NCI-H1417 treated with DMSO at 0.1 percent for 48 hours (cell line): ENCODE results near the gene C1QTNF1.

ENCODE experiments used
- DNase-seq: peaks from one replicate; lab custom pipeline; 2025; lab: John Stamatoyannopoulos, UW

C1QTNF1 gene

DNA sequence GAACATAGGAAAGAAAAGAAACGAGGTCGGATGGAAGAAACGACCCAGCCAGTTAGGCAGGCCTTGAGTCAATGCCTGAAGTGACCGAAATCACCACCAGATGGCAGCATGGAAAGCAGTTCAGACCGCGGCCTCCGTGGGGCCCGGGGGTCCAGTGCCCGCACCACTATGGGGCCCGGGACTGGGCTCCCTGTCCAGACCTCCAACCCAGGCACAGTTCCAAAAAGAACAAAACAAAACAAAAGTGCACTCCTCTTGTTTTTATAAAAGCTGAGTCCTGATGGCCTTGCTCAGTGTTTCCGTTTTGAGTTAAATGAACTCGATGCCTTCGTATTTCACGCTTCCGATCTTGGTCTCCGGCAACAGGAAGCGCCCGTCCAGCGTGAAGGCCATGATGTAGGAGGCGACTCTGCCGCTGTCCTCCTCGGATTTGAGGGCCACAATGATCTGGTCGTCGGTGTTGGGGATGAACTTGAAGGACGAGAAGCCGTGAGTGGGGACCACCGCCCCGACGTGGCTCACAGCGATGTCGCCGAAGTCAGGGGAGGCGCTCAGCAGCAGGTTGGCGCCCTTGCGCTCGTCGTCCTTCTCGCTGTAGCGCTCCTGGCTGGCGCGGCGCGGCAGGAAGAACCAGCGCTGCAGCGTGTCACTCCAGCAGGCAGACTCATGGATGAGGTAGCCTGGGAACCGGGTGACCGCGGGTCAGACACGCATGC lies 30.6 kb upstream of the C1QTNF1 start:
- DNase-seq, result no peak

DNA sequence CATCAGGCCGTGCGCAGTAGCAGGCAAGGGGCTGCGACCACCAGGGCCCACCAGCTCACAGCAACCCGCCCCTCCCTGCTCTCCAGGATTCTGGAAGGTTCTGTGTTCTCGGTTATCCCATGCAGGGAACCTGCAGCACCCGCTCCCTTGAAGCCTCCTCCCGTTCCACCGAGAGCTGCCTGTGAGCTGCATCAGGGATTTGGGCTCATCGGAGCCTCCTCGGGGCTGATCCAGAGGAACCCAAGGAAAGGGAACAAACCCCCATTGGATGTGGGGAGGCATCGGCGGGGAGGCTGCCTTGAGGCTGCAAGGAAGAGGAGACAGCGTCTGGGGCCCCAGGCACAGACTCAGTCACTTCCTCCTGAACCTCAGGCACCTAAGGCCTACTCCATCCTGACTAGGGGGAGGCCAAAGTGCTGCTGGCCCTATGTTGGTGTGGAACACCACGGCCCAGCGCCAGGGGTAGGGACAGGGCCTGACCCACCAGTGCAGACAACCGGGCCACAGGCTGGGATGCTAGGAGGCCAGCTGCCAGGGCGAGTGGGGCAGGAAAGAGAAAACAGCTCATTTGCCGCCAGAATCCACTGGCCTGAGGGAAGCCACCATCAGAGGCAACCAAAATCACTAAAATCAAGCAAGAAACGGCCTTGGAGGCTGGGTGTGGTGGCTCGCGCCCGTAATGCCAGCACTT lies 29.8 kb upstream of the C1QTNF1 start:
- no peak for DNase-seq

DNA sequence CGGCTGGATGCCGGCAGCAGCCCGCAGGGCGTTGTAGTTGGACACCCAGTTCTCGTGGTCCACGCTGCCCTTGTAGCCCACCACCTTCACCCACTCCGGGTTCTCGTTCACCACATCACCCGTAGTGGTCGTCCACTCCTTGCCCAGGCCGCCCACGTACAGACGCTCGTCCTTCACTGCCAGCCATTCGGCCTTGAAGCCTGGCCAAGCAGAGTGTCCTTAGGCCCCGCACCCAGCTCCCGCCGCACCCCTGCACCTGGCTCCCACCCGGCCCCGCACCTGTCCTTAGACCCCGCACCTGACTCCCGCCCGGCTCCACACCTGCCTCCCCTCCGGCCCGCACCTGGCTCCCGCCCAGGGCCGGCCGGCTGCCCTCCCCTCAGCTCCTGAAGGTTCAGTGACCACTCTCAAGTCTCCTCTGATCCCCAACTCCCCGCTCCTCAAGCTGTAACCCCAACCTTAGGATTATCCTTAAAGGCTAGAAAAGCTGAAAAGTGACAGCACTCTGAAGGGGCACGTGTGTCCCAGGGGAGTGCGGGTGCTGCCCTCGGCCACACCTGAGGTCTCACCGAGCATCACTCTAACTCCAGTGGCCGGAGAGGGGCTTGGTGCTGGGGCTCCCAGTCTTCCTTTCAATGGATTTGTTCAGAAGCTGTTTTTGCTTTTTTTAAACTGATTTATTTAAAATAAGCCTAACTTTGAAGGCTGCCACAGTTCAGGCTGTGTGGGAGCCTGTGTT lies 28.8 kb upstream of the C1QTNF1 start:
- DNase-seq, result no peak

DNA sequence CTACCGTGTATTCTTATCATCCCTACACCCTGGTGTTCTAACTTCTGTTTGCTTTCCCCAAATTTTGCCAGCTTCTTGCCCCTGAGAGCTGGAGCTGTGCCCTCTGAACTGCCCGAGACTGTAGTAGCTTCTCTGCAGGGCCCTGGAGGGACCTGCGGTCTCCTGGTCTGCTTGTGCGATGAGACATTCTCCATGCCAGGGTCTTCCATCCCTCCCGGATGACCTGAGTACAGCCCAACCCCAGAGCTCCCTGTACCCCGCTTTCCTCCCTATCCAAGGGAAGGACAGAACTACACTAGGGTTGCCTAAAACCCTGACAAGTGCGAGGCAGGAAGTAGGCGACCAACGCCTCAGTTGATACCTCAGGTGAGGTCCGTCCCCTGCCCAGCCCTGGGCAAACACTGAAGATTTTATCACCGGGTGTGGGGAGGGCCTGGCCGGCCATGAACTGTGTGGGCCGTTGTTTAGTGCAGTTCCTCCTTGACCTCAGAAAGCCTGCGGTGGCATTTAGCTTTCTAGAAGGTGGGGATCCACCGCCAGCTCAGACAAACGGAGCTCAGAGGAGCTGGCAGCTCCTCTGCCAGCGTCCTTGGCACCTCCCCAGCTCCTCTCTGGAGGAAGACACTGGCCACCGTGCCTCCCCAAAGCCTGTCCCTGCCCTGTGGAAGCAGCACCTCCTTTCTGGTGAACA lies 28.1 kb upstream of the C1QTNF1 start:
- no peak for DNase-seq

DNA sequence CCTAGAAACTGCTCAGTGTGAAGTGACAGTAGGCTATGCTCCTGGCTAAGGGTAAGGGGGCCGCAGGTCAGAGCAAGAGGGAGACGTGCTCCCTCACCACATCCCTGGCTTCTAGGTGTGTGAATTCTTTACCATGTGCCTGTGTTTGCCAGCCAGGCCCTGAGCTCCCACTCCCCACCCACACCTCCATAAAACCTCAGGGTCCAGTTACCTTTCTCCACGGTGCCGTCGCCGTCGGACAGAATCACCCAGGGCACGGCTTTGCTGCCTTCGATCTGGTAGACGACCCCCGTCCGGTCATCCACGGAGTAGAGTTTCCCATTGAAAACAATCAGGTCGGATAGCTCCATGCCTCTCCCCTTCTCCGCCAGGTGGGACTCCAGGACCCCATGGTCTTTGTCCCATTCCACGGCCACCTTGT lies 27.2 kb upstream of the C1QTNF1 start:
- DNase-seq, result no peak

DNA sequence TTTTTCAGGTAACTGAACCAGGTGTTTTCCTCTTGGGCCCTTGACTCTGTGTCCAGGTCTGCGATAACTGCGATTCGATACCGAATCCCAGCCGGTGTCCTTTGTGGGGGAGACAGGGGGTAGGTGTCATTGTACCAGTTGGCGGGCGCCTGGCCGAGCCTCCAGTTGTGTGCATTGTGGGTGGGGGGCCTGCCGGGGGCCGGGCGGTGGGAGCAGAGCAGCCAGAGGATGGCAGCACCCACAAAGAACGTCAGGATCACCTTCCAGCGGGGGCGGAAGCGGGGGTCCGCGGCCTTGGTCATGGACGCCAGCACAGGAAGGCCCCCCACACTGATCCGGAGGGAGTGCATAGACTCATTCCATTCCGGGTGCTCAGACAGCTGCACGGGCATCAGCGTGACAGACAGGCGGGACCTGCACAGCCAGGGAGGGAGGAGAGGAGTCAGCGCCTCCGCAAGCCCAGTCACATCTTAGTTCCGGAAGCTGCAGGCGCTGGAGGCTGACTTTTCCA lies 26.7 kb upstream of the C1QTNF1 start:
- DNase-seq, result no peak

- no peak for DNase-seq
Observed at GRCh38 chr17:78997881-78998280, 26.1 kb upstream of the C1QTNF1 start.

DNA sequence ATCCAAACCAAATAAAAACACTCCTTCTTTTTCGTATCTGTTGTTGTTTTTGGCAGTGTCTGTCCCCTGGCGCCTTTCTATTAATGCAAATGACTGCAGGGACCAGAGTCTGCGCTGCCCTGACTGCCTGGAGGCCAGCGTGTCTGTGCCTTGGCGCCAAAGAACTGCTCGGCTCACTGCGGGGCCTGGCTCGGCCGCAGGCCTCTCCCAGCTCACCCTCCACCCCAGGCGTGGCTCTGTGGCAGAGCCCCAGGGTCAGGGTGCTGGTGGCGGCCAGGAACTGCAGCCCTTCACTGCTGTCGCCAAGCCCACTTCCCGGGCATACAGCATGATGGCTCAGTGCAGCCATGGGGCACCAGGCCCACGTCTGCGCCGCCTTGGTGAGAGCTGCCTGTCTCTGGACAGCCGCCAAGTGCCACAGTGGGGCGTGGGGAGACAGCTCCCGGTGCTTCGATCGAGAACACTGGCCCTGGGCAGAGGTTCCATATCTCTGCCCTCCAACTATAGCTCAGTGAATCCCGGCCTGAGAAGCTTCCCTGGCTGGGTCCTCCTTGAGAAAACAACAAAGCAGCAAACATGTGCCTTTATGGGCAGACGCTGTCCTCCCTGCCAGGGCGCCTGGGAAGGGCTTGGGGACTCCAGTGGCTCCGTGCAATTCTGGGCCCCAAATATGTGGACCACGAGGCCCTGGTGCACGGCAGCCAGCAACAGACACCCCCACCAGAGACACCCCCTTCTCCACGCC lies 25.5 kb upstream of the C1QTNF1 start:
- DNase-seq, result no peak

- no peak for DNase-seq
Observed at GRCh38 chr17:78999056-78999768, 24.8 kb upstream of the C1QTNF1 start.

DNA sequence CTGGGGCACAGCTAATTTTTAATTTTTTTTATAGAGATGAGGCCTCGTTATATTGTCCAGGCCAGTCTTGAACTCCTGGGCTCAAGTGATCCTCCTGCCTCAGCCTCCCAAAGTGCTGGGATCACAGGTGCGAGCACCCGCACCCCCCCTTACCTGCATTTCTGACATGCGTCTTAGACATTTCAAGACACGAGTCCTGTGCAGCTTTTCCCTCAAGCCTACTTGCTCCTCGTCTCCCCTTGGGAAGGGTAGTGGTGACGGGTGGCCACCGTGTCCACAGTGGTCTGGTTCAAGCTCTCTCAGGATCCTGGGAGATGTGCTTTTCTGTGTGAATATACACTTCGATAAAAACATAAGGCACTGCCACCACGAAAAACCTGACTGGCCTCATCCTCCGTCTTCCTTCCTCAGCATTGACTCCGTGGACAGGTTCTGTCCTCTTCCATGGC lies 24.0 kb upstream of the C1QTNF1 start:
- DNase-seq, result no peak

DNA sequence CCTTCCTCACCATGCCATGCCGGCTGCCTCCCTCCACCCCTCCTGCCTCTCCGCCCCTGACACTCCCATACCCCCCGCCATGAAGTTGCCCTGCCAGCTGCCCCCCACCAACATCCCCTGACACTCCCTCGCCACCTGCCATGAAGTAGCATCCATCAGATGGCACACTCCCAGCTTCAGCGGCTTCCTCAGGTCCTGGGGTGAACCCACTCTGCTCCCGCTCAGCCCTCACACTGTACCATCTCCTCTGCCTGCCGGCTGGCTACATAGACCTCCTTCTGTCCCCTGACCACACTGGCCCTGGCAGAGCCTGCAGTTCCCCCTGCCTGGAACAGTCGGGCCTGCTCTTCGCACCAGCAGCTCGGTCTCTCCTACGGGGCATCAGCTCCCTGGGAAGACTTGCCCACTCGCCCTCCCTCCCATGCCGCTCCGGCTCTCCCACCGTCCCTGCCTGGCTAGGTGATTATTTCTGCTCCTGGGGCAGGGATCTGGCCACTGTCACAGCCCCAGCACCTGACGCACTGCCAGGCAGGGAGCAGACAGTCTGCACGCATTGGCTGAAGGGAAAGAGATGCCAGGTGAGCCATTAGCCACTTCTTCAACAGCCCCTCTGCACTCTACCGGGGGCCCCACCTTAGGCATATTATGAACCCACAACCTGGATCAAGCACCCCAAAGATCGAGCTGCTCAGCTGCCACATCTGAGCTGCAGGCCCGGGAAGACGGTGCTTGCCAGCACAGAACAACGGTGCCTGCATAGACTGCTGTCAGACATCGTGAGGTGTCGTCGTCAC lies 23.4 kb upstream of the C1QTNF1 start:
- no peak for DNase-seq

DNA sequence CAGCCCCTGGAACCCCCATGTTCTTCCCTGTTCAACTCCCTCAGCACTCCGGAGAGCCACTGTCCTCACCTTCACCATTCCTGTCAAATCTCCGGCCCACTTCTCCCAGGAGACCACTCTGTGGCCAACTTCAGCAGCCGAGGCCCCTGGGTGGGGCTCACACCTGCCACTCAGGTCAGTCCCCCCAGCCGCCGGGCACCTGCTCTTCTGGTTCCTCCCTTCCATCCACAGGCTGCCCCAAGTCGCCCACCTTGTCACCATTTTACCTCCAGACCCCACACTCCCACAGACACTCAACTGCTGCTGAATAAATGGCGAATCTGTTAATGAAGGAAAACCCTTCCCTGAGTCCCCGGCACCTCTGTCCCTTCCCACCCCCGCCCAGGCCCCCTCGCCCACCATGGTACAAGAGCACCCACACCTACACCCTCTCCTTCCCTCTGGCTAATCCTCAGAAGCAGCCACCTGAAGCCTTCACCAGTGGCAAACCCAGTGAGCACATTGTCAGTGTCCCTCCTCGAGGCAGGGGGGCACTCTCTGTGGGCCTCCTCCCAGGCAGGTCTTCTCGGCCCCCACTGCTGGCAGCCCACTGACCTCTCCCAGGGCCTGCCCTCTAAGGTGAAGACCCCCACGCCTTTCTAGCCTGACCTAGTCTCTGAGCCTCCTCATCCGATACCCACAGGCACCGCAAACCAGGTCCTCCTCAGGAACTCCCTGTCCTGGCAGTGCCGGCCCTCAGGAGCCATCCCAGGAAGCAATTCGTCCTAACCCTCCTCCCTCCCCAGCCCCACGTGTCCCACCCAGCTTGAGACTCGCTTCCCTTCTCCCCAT lies 22.6 kb upstream of the C1QTNF1 start:
- DNase-seq, result no peak

DNA sequence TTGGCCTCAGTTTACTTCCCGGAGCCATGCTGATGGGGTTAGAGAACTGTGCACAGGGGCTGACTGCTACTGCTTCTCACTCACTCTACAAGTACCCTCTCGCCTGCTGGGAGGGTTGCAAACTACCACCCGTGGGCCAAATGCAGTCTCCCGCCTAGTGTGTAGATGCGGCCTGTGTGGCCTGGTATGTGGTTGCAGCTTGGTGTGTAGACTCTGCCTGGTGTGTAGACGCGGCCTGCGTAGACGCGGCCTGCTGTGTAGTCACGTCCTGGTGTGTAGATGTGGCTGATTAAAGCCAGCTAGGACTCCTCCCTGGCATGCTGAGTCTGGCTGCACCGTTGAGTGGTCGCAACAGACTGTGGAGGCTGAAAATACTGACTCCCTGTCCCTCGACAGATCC lies 21.7 kb upstream of the C1QTNF1 start:
- no peak for DNase-seq

DNA sequence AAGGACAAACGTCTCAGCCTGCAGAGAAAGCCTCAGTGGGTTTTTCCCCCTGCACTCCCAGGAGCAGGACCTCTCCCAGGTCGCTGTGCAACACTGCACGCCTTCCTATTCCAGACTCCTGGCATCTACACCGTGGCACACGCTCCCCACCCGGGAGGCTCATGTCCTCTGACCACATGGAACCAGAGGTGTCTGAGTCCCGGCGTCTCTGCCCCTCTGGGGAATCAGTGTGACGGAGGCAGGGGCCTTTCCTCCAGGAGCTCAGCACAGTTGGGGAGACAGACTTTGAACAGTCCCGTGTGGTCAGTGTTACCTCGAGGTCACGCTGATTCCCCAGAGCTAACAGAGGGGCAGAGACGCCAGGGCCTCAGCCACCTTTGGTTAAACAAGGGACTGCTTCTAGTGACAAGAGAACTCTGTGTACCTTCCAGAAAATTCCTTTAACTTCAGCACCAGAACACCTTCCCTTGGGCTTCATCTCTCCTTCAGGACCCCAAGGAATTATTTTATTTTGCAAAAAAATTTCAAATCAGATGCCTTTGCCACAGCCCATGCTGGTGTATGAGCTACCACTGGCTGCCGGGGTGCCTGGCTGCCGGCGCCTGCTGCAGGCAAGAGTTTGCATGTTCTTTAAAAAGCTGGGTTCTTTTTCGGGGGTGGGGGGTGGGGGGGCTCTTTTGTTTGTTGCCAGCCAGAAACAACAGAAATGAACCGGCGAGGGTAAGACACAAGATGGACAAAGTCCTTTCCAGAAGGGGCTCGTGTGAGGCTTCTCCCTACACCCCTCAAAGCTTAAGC lies 21.0 kb upstream of the C1QTNF1 start:
- DNase-seq, result no peak

DNA sequence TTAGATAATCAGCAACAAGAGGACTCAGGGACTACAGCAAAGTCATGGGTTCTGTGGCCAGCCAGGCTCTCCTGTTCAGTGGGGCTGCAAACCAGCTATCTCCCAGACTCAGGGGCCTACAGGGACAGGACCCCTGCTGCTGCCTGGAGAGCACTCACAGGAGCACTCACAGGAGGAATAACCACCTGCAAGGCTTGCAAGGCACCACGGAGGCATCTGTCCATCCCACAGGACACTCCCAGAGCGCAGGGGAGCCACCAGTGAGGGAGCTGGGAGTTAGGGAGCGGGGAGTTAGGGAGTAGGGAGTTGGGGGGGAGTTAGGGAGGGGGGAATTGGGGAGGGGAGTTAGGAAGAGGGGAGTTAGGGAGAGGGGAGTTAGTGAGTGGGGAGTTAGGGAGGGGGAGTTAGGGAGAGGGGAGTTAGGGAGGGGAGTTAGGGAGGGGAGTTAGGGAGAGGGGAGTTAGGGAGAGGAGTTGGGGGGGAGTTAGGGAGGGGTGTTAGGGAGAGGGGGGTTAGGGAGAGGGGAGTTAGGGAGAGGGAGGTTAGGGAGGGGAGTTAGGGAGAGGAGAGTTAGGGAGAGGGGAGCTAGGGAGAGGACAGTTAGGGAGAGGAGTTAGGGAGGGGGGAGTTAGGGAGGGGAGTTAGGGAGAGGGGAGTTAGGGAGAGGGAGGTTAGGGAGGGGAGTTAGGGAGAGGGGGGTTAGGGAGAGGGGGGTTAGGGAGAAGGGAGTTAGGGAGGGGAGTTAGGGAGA lies 20.1 kb upstream of the C1QTNF1 start:
- DNase-seq, result no peak

GRCh38 chr17:79005063-79005861 lies 18.7 kb upstream of the C1QTNF1 start:
- no peak for DNase-seq

DNA sequence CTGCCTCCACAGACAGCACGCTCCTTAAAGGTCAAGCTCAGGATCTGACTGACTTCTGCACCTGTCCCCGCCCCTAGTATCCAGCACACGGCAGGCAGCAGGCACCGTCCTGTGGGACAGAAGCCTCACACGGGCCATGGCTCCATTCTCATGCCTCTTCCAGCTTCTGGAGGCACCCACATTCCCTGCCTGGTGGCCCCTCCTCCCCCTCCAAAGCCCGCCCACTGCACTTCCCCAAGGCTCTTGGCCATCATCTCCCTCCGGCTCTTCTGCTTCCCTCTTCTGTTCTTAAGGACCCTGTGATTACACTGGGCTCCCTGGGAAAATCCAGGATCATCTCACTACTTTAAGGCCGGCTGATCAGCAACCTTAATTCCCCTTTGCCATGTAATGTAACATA lies 17.9 kb upstream of the C1QTNF1 start:
- no peak for DNase-seq
